Posterior vena cava (tissue), 2 donors: Measurements from ENCODE around the gene ZYX. TPM values are rescaled to one million over a fixed set of nuclear protein-coding genes. Genes with fewer than 3 reads are reported as not detected.
A peak's percentile ranks its signal among the peaks of the same experiment; 100 is the strongest.

Experiments
- DNase-seq: peaks from one replicate; pipeline ENCODE4 v3.0.0-alpha.2; 2020; ENCODE audit warnings: low spot score
- intact Hi-C, 2 donors: fragments of 100-400 bp; cut with DNase I; formaldehyde crosslinking; loops; one replicate each; pipeline versions ENCODE4 v1.14.1 to v1.14.2; 2022 to 2023
- long read RNA-seq, 2 donors: library from polyadenylated mRNA; unstranded; transcript quantifications; one replicate each; pipeline ENCODE4 v2.0.0, GENCODE V29; 2020 to 2021
- total RNA-seq, 2 donors: library from RNA; stranded (reverse); fragmentation: NEBNext Ultra II Directional; extraction: Animal tissue kit (Norgen Biotek cat#: 25700); gene quantifications; one replicate each; pipeline ENCODE4 v1.2.1, GENCODE V29; 2021
- donor health status: DM: yes; HTN: yes; CAD: no.
- donor health status: DM: yes; HTN: yes; CAD: no.

Gene ZYX, protein sequence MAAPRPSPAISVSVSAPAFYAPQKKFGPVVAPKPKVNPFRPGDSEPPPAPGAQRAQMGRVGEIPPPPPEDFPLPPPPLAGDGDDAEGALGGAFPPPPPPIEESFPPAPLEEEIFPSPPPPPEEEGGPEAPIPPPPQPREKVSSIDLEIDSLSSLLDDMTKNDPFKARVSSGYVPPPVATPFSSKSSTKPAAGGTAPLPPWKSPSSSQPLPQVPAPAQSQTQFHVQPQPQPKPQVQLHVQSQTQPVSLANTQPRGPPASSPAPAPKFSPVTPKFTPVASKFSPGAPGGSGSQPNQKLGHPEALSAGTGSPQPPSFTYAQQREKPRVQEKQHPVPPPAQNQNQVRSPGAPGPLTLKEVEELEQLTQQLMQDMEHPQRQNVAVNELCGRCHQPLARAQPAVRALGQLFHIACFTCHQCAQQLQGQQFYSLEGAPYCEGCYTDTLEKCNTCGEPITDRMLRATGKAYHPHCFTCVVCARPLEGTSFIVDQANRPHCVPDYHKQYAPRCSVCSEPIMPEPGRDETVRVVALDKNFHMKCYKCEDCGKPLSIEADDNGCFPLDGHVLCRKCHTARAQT
- 100 to 1,000 TPM; 388 to 407 TPM for total RNA-seq
- long read RNA-seq, donor 1, transcript ZYX-201 (10 exons, 2,493 nt) = major isoform, 38 of 177 reads
- long read RNA-seq, donor 1, partial matches to known transcripts = 103 of 177 reads
- long read RNA-seq, donor 1, other reads (novel, unspliced or antisense) = 36 of 177 reads
- long read RNA-seq, donor 2, transcript ZYX-201 (10 exons, 2,493 nt) = major isoform, 62 of 604 reads
- long read RNA-seq, donor 2, partial matches to known transcripts = 434 of 604 reads
- long read RNA-seq, donor 2, other reads (novel, unspliced or antisense) = 106 of 604 reads

DNA sequence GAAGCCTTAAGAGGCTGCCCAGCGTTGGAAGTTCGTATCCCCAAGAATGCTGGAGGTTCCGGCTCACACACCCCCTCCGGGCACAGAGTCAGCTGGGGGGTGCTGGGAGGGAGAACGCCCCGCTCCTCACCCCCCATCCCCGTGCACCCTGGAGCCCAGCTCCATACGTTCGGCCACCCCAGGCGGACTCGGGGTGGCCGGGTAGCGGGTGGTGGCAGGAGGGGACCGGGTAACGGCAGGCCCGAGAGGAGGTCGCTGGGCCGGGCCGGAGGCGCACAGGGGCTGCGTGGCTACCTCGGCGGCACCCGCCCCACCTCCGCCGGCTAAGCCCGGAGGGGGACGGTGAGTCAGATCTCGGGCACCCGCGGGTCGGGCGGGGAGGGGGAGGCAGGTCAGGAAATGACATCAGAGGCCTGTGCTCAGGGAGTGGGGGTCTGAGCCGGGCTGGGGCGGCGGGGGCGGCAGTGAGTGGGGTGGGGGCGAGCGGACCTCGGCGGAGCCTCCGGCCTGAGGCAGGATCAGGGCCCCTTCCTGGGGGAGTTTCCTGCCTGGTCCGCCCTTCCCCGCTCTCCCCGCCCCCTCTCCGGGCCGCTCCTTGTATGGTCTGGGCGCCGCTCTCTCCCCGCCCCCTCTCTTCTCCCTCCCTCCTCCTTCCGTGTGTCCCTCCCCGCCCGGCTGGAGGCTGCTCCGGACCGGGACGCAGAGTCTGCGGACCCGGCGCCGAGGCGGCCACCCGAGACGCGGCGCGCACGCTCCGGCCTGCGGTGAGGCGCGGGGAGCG is at the start of gene ZYX:
Gene ZYX, plus strand, starts transcription at position 700 of the 781 bp plus-strand sequence. CDS start 227 bp downstream, outside the sequence.
- DNase-seq = peak; percentile 99
- intact Hi-C loops = no loop called here

DNA sequence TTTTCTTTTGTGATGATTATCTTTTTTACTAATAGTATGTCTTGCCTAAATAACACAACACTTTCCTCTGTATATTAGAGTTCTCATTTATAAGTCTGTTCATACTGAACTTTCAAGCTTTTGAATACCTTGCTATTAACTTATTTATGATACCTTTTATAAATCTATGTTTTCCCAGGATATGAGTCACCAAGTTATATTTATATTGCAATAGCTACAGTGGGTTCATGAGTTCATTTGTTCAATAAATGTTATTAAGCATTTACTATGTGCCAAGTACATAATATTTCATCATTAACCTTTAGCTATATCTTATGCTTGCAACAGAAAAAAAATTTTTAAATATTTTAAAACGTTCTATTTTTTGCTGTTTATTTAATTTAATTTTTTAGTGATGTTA is 46.9 kb upstream of the ZYX start:
- DNase-seq = no peak
- intact Hi-C loops = no loop called here

DNA sequence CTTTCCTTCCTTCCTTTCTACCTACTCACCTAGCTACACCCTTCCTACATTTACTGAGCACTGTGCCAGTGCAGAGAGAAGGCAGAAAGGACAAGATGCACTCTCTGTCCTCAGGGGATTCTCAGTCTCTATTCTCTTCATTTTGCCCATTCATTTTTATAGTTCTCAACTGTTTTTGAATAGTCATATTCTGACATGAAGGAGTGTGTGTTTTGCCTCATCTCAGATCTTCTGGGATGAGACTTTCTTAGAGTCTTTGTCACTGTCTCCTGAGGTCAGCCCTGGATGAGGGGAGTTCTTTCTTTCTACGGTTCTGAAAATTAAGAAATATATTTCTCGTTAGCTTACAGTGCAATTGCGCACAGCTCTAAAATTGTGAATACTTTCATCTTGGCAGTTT is 43.9 kb upstream of the ZYX start:
- intact Hi-C loops = no loop called here
- no peak for DNase-seq

DNA sequence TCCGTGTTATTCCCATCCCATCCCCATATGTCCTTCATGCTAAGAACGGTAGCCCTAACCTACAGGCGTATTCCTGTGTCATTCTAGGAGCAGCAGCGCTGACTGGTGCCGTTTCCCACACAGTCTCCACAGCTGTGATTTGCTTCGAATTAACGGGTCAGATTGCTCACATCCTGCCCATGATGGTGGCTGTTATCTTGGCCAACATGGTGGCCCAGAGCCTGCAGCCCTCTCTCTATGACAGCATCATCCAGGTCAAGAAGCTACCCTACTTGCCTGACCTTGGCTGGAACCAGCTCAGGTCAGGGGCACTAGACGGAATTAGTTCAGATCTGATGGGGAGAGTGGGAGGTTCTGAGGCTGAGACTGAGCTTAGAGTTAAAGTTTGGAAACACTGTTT is 39.3 kb upstream of the ZYX start:
- intact Hi-C loops = no loop called here

DNA sequence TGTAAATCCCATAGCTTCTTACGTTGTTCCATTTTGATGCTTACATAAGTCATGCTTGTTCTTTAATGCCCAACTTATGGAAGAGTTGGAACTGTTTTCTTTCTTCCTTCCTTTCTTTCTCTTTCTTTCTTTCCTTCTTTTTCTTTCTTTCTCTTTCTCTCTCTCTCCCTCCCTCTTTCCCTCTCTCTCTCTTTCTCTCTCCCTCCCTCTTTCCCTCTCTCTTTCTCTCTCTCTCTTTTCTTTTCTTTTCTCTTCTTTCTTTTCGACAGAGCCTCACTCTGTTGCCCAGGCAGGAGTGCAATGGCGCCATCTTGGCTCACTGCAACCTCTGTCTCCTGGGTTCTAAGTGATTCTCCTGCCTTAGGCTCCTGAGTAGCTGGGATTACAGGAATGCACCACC is 37.5 kb upstream of the ZYX start:
- intact Hi-C loops = no loop called here

More for the DNA sequence above, 39.3 kb upstream of the ZYX start:
- DNase-seq = no peak

DNA sequence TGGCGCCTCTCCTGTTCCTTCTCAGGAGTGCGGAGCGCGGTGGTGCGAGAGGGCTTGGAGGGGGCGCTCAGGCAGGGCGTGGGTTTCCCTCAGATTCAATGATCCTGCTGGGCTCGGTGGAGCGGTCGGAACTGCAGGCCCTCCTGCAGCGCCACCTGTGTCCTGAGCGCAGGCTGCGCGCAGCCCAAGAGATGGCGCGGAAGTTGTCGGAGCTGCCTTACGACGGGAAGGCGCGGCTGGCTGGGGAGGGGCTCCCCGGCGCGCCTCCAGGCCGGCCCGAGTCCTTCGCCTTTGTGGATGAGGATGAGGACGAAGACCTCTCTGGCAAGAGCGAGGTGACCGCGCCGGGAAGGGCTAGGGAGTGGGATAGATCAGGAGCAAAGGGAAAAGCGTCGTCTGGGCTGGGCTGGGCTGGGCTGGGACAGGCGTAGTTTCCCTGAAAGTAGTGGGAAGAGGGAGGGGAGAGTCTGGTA is 35.7 kb upstream of the ZYX start:
- intact Hi-C loops = no loop called here
- no peak for DNase-seq

More for the DNA sequence above, 37.5 kb upstream of the ZYX start:
- DNase-seq = no peak

DNA sequence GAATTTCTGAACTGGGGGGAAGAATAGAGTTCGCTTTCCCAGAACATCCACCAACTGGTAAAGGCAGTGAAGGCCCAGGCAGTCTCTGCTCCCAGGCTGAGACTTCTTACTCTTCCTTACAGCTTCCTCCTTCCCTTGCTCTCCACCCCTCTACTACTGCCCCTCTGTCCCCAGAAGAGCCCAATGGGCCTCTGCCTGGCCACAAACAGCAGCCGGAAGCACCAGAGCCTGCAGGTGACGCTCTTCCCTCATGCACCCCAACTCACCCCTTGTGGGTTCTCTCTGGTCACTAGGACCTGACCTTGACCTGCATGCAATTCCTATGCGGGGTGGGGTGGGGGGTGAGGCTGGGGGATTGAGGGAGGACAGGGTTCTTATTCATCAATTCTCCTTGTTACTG is 35.1 kb upstream of the ZYX start:
- no peak for DNase-seq
- intact Hi-C loops = no loop called here

DNA sequence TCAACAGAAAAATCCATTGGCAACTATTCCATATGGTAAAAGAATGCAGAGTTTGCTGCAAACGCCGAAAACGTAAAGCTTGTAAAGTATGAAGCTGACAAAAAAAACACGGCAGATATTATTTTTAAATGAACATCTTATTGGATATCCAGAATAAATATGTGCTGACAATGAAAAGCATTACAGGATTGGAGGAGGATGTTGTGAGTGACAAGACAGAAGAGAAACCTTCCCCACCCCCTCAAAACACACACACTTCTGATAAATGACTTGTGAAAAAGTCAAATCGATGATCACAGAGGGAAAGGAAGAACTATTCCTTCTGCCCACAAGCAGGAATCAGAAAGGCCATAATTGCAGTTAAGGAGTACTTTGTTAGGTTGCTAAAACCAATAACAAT is 33.2 kb upstream of the ZYX start:
- intact Hi-C loops = no loop called here
- DNase-seq = no peak

DNA sequence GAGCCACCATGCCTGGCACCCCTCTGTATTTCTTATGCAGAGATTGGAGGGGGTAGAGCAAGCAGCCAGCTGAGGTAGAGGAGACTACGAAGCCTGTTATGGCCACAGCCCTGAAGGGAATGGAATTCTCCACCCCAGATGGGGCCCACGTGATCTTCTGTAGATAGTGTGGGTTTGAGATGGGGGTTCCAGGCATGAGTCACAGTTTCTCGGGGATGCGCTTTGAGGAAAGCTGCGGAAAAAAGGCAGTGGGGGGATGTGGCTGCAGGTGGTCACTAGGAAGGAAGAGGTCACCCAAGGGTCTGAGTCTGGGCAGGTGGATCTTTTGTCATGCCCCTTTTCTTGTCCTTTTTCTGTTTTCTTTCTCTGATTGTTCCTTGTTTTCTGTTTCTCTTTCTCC is 30.1 kb upstream of the ZYX start:
- DNase-seq = no peak
- intact Hi-C loops = no loop called here

DNA sequence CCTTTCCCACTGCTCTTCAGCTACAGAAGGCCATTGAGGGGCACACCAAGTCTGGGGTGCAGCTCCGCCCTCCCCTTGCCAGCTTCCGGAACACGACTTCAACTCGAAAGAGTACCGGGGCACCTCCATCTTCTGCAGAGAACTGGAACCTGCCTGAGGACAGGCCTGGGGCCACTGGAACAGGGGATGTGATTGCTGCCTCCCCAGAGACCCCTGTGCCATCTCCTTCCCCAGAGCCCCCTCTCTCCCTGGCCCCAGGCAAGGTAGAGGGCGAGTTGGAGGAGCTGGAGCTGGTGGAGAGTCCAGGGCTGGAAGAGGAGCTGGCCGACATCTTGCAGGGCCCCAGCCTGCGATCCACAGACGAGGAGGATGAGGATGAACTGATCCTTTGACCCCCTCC is 29.6 kb upstream of the ZYX start:
- intact Hi-C loops = no loop called here
- no peak for DNase-seq

DNA sequence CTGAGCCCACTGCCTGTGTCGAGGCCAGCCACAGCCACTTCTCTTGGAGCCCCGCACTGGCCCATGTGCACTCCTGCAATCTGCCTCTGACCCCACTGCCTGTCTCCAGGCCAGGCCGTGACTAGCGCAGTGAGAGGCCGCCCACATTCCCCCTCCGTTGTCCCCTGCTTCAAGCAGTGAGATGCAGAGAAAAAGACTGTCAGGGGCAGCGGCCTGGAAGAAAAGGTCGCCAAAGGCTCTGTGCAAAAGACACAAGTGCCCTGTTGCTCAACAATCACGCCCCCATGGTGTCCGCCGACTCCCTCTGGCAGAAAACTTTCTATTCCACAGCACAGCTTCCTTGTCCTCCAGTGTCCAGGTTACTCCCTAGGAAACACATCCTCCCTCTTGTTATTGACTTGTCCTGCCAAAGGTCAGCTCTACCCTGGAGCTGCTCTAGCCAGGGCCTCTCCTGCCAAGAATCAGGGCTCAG is 28.6 kb upstream of the ZYX start:
- intact Hi-C loops = no loop called here
- DNase-seq = no peak

DNA sequence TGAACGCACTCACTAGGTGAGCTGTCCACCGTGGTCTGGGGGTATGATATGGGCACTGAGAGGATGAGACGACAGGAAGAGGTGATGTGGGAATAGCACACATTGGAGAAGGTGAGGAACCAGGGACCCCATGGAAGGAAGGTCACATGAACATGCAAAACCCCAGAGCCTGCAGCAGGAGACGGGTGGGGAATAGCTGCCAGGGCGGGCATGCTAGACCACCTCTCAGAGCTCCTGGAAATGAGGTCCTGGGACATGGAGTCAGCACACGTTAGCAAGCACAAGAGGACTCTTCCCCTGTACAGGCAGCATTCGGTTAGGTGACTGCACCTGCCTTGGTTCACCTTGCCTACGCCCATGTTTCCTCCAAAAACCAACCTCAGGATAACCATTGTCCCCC is 26.8 kb upstream of the ZYX start:
- DNase-seq = no peak
- intact Hi-C loops = no loop called here

DNA sequence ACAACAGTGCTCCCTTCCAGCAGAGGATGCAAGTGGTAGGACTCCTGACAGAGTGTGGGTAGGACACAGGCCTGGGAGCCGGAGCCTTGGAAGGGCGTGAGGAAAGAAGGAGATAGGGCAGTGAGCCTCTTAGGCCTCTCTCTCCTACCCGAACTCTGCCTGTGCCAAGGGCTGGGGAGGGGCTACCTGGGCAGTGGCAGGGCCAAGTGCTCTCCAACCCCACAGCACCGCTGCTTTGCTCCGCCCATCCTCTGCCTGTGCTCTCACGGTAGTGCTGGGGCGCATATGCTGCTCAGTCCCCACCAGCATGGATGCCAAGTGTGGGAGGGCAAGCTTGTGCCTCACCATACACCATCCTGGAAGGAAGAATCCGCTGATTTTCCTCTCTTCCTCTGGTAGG is 26.2 kb upstream of the ZYX start:
- intact Hi-C loops = no loop called here
- no peak for DNase-seq

DNA sequence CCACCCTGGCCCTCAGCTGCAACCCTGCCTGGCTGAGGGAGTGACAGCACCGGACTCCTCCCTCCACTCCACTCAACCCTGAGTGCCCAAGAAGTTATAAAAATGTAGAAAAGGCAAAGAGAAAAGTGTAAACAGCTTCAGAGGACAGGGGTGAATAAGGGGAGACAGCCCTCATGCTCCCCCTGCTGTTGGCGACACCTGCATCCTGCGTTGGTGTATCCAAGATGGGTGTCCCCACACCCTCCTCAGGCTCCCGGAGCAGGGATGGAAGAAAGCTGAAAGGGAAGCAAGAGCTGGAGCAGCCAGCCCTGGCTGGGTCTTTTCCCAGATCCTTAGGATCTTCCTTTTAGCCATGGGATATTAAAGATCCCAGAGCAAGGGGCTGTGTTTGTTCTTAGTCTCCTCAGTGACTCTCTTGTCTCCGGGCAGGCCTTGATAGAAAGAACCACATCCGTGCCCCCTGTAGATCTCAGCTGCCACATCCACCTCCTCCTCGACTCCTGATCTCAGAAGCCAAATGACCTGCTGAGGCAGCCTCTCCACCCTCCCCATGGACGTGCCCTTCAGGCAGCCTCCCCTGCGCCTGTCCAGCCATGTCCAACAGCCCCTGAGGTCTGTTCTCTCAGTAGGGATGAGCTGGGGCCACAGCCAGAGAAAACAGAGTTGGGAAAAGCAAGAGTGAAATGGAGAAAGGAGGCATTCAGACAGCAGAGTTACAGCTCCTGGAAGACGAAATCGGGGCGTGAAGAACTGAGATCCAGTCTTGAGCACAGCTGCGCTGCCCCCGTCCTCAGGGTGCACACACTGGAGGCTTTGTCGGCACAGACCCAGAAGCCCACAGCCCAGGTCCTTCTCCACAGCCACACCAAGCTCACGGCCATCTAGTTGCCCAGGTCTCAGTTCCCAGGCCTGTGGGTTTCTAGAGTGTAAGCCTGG is 25.4 kb upstream of the ZYX start:
- intact Hi-C loops = no loop called here
- DNase-seq = no peak

DNA sequence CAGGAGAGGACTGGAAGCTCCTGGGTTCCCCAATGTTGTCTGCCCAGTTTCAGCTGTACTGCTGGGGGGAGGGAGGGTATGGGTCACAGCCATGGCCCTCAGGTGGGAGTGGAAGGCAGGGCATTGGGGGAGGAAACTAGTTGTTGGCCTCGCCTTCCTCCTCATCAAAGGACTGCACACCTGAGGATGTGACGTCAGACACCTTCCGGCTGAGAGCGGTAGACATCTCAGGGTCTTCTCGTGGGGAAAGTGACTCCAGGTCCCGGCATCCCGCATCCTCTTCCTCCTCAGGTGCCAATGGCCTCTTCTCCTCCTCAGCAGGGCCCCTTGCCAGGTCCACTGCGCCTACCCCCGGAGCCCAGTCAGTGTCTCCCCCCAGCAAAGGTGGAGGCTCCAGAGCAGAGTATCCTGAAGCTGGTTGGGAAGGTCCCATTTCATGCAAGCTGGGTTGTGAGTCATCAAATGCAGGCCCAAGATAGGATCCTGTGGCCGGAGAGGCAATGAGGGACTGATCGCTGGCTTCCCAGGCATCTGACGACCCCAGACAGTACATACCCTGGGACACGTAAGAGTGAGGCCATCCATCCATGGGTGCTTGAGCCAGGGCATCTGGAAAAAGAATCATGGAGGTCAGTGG is 24.6 kb upstream of the ZYX start:
- intact Hi-C loops = no loop called here
- no peak for DNase-seq

DNA sequence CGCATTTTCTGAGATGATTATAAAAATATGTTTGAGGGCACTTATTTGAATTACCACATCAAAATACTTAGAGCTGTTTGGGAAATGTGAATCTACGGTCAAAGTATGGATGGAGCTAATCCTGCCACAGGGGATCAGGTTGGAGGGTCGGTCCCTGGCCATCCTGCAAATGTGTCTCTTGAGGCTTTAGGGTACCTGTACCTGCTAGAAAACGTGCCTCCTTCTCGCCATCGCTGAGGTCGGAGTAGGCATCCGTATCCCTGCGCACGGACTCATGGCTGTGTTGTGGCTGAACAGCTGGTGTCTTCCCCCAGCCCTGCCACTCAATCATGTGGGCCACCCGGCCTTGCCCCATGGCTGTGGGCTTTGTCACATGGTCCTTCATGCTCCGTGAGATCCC is 22.5 kb upstream of the ZYX start:
- intact Hi-C loops = no loop called here
- no peak for DNase-seq

DNA sequence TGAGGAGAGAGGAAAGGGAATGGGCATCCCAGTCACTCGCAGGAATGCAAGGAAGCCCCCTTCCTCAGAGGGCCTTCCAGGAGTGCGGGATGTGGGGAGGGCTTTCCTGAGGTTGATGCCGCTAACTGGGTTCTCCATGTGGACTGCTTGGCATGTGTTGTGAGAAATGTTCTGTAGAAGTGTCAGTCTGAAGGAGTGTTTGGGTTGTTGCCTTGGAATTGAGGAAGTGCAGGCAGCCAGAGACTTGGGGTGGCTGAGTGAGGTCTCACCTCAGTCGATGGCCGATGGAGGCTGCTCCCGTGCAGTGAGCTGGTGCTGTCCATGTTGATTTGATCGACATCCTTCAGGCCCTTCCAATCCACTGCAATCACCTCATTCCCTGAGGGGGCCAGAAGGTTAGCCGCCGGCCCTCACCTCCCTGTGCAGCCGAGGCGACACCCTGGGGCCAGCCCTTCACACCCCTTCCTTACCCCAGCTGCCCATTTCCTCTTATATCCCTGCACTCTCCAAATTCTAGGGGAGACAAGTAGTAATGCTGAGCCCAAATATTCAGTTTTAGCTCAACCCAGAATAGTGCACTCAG is 21.3 kb upstream of the ZYX start:
- DNase-seq = no peak
- intact Hi-C loops = no loop called here
